NT2/D1 (cell line): ENCODE results near the gene PHF13.

Experiments
- SUZ12 ChIP-seq: IDR thresholded peaks from 2 replicates; pipeline ENCODE4 v1.6.1; 2011; ENCODE audit not compliant: insufficient read length, insufficient read depth; ENCODE audit errors: extremely low read depth
- YY1 ChIP-seq: IDR thresholded peaks from 2 replicates; pipeline ENCODE4 v1.6.1; 2011; ENCODE audit not compliant: insufficient read length, insufficient read depth
- ZNF274 ChIP-seq: IDR thresholded peaks from 2 replicates; pipeline ENCODE4 v1.6.1; 2011; ENCODE audit warnings: mild to moderate bottlenecking, low read depth, low read length

DNA sequence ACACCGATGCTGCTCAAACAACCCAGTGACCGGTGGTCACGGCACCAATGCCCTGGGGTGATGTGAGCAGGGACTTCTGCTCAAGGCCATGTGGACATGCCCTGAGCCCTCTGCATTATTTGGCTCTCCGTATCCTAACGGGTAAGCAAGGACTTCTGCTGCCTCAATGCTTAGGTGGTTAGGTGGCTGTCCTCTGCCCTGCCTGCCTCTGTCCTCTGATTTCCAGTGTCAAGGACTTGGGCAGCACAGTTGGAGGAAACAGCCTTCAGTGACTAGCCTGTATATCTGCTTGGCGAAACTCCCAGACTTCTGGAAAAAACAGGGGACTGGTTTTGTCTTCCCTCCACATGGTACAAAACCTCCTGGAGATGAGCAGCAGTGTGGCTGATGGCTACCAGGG is 53.6 kb downstream of the PHF13 start:
- no peak for TF ChIP-seq YY1
- TF ChIP-seq ZNF274 = no peak
- no peak for TF ChIP-seq SUZ12
